ENCODE results near the gene DDX52.
"Not testable (repeated sequence)": the region's sequence is repeated elsewhere in the genome, so short reads cannot be mapped to it uniquely, and the experiment has no call there.

Gene DDX52

GRCh38 chr17:37648555-37648954, 5.3 kb upstream of the DDX52 start:
- DNase-seq, result no peak

GRCh38 chr17:37647856-37648255, 4.6 kb upstream of the DDX52 start:
- DNase-seq, result no peak

- no peak for DNase-seq
Measured at GRCh38 chr17:37643869-37644268, 623 bp upstream of the DDX52 start.

- no peak for DNase-seq
Measured at GRCh38 chr17:37642681-37643080, 565 bp downstream of the DDX52 start.

- no peak for DNase-seq
Measured at GRCh38 chr17:37640015-37640414, 3.2 kb downstream of the DDX52 start.

- no peak for DNase-seq
Measured at GRCh38 chr17:37637956-37638355, 5.3 kb downstream of the DDX52 start.

GRCh38 chr17:37616430-37616829, 26.8 kb downstream of the DDX52 start:
- DNase-seq, result not testable (repeated sequence)

- DNase-seq, result no peak
Measured at GRCh38 chr17:37614823-37615222, 28.4 kb downstream of the DDX52 start.

GRCh38 chr17:37614391-37614790, 28.9 kb downstream of the DDX52 start:
- DNase-seq, result no peak

GRCh38 chr17:37610971-37611370, 32.3 kb downstream of the DDX52 start:
- DNase-seq, result no peak

GRCh38 chr17:37610041-37610420, 33.2 kb downstream of the DDX52 start:
- DNase-seq, result not testable (repeated sequence)

GRCh38 chr17:37609170-37610040, 33.8 kb downstream of the DDX52 start, which contains the start of gene SYNRG:
SYNRG (minus strand) TSS chr17:37609418; CDS start chr17:37609355, 63 bp downstream.
- DNase-seq, result peak; percentile 99

GRCh38 chr17:37608351-37609169, 34.7 kb downstream of the DDX52 start:
- DNase-seq, result no peak

- no peak for DNase-seq
Measured at GRCh38 chr17:37607637-37608331, 35.5 kb downstream of the DDX52 start.

GRCh38 chr17:37605813-37606505, 37.3 kb downstream of the DDX52 start:
- DNase-seq, result no peak

GRCh38 chr17:37605081-37605480, 38.2 kb downstream of the DDX52 start:
- no peak for DNase-seq

- no peak for DNase-seq
Measured at GRCh38 chr17:37604556-37604955, 38.7 kb downstream of the DDX52 start.

GRCh38 chr17:37598145-37598544, 45.1 kb downstream of the DDX52 start:
- no peak for DNase-seq

- DNase-seq, result no peak
Measured at GRCh38 chr17:37592291-37592690, 51.0 kb downstream of the DDX52 start.

- DNase-seq, result no peak
Measured at GRCh38 chr17:37585066-37585465, 58.2 kb downstream of the DDX52 start.

- DNase-seq, result no peak
Measured at GRCh38 chr17:37576281-37576680, 67.0 kb downstream of the DDX52 start.

GRCh38 chr17:37574427-37574826, 68.8 kb downstream of the DDX52 start:
- DNase-seq, result no peak

- no peak for DNase-seq
Measured at GRCh38 chr17:37571674-37572073, 71.6 kb downstream of the DDX52 start.
